ENCODE results near the gene TMIGD3.

The TMIGD3 gene

DNA sequence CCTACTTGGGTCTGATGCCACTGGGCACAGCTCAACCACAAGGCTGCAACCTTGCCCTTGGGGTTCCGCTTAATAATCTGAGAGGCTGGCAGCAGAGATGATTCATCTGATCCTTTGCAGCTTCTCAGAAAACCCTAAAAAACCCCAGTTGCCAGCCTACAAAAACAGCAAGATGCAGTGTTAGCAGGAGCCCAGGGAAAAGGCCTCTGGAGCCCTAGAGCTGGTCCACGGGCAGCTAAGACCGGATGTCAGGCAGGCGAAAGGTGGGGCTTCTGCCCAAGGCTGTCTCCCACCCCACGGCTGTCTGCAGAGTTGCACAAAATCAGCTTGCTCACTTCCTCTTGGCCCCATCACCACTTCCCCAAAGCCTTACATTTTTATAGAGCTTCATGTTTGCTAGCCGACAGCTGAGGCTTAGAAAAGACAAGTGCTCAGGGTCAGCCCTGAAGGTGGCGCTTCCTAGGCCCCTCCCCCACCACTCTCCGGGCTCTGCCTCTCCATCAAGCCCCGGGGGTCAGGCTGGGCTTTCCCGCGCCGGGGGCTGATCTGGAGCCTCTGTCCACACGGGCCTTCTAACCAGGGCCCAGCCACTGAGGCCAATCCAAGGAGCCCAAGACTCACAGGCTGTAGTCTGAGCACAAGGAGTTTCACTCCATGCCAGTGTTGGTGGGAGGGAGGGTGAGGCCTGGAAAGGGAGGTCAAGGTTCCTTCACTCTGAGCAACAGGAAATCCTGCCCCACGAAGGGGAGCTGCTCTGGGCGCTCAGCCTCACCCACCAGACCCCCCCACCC is 4.2 kb upstream of the TMIGD3 start:
- DNase-seq (ENCODE audit: low read depth in 2 of 2): peak; percentile 27 to 41

DNA sequence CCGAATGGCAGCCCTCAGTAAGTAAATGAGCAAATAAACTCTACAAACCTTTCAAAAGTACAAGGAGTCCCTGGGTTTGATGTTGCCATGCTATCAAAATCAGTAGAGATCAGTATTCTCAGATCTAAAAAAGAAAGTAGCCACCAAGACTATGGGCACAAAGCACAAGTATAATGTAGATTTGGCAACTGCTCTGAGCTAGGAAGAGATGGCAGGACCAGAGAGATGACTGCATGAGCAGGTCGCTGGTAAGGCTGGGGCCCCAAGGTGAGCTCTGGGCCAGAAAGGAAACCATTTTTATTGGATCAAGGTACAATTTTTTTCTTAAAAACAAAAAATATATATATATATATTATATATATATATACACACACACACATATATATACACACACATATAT is 3.1 kb upstream of the TMIGD3 start:
- DNase-seq (ENCODE audit: low read depth in 2 of 2): no peak

DNA sequence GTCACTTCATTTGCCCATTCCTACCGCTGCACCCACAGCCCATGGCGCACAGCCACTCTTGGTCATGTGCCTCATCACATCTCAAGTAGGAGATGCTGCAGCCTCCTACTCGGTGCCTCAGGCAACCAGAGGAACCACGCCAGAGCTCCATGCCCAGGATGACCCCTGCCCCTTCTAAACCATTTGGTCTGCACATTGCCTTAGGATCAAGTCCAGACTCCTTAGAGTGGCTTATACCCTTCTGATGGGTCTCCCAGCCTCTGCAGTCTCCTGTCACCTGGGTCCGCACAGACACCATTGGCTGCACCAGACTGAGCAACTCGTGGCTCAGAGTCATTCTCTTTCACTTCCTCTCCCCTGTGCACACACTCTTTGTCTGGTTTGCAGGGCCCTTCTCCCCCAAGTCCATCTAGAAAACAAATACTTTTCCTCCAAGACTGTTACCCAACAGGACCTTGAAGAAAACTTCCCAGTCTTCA is 2.2 kb upstream of the TMIGD3 start:
- DNase-seq (ENCODE audit: low read depth in 2 of 2): no peak

DNA sequence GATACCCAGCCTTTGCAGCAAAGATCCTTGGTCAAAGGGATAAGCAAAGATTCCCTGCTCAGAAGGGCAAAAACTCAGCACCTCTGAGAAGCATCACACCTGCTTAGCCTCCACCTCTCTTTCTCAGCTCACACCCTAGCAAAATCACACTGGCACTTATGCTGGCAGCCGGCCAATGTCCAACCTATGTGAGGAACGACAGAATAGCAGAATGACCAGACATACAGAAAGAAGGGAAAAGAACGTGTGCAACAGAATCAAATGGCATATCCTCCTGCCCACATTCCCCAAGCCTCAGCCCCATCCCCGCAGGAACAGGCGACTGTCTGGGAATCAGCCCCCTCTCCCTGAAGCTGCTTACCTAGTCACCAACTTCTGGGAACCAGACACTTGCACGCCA is 664 bp upstream of the TMIGD3 start:
- no peak for DNase-seq (ENCODE audit: low read depth in 2 of 2)

DNA sequence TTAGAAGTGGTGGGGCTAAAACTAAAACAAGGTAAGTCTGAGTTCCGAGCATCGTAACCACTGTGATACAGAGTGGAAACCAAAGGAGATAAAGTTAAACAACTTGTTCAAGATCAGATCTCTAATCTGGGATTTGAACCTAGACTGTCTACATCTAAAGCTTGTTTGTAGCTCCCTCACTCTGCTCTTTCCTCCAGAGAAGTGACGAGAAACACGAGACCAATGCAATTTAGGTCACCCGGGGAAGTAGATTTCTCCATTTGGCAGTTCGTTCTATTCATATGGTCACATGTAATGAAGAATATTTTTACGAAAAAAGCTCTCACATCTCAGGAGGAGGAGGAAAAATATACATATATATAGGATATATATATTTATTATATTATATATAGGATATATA is 1.8 kb downstream of the TMIGD3 start:
- DNase-seq (ENCODE audit: low read depth in 2 of 2): no peak

DNA sequence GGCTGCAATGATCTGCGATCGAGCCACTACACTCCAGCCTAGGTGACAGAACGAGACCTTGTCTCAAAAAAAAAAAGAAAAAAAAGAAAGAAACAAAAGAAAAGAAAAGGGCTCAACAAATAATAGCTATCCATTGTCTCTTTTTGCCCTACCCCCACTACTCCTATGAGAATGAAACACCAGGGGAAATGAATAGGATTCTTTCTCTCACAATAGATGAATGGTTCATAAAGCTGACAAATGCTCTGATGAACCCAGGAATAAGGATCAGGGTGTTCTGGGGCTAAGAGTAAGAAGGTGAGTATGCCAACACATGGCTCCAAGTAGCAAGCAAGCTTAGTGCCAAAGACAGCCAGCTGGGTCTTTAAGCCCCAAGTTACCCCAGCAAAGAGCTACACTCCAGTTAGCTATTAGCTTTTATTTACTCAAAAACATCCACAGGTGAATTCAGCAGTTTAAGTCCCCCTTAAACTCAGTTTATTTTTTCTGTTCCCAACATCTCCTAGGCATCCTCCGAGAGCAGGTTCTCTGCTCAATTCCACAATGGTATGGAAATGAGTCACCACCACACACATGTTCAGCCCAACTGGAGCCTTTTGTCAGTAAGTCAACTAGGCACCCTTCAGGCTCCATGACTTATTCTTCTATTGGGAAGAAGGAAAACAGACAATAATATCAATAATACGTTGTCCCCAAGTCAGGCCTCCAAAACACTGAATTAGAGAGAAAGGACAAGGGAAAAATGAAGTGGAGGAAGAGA is 4.2 kb downstream of the TMIGD3 start:
- no peak for DNase-seq (ENCODE audit: low read depth in 2 of 2)

DNA sequence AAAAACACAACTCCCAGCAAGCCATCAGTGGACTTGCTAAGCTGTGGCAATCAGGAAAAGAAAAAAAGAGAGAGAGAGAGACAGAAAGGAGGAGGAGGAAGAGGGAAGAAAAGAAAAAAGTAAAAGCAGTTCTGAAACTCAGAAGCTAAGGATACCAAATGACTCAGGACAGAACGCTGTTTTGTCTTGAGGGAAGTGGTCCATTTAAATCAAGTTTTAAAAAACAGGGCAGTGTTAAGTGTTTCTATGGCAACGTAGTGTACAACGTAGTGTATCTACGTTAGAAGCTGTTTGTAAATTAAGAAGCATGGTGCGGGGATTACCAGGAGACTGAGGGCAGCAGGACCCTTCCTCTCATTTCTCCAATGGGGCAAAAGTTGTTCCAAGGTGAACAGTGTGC is 5.8 kb downstream of the TMIGD3 start:
- DNase-seq (ENCODE audit: low read depth in 2 of 2): no peak

DNA sequence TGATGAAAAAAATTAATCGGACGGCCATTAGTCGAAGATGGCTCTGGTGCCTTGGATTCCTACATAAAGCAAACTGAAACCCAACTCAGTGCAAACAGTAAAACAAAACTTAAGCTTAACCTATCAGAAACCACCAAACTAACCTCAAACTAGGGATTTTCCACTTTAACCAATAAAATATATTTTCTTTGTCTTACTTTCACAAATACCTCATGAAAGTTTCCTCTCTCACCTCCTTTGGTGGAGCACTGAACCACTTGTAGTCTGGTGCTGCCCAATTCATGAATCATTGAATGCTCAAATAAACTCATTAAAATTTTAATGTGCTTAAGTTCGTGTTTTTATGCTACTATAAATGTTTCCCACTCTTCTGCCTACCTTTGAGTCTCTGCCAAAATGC is 7.0 kb downstream of the TMIGD3 start:
- DNase-seq (ENCODE audit: low read depth in 2 of 2): no peak

DNA sequence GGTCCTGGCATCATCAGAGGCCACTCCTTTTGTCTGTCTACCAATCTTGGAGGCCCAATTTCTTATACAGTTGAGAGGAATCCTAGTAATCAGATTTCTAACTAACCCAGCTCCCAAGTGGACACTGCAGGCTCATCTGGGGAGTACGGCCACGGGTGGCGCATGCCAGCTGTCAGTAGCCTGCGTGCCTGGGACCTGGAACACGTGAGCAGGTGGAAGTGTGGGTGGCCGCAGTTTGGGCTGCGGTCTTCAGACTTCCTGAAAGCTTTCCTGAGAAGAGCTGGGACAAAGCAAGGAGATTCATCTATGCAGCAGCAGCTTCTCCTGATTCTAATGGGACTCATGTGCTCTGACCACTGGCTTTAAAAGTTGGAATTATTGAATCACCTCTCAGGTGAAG is 12.4 kb downstream of the TMIGD3 start:
- DNase-seq (ENCODE audit: low read depth in 2 of 2): no peak

DNA sequence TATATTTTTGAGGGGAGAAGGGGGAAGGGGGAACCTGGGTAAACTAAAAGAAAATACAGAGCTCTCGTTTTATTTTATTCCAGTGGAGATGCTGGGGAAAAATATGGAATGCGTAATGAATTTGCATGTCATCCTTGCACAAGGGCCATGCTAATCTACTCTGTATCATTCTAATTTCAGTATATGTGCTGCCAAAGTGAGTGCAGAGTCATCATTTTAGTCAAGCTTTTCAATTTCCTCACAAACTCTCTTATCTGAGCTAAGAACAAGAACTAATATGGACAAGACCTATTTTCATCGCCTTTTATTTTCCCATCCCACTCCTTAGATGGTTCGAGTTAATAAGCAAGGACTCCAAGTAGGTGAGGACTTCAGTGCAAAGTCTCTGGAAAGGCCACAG is 13.2 kb downstream of the TMIGD3 start:
- DNase-seq (ENCODE audit: low read depth in 2 of 2): no peak

DNA sequence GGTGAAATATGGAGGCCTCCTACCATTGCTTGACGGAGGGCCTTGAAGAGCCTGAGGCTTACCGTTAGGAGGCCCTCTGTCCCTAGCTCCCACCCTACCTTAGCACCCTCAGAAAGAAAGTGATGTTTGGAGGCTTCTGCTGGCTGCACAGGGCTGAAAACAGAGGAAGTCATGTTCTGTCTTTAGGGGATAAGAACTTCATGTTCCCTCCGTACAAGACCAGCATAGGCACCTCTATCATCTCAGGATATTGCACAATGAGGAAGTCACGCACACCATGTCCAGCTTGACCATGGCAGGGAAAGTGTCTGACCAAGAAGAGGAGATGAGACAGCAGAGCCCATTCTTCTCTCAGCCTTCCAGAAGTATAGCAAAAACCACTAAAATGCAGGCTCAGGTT is 13.8 kb downstream of the TMIGD3 start:
- no peak for DNase-seq (ENCODE audit: low read depth in 2 of 2)

DNA sequence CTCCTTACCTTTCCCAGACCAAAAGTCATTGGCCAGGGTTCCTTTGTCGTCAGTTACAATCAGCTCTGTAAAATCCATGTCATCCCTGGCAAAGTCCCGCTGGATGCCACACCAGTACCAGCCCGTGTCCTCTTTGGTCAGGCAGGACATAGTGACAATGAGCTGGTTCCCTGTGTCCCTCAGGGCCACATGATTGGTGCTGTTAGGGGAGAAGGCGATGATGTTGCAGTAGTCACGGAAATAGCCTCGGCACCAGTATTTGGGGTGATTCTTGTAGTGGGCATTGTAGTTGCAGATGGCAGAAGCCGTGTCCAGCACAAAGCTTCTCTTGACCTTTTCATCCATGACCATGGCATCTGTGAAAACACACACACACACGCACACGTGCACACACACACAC is 14.8 kb downstream of the TMIGD3 start:
- no peak for DNase-seq (ENCODE audit: low read depth in 2 of 2)

DNA sequence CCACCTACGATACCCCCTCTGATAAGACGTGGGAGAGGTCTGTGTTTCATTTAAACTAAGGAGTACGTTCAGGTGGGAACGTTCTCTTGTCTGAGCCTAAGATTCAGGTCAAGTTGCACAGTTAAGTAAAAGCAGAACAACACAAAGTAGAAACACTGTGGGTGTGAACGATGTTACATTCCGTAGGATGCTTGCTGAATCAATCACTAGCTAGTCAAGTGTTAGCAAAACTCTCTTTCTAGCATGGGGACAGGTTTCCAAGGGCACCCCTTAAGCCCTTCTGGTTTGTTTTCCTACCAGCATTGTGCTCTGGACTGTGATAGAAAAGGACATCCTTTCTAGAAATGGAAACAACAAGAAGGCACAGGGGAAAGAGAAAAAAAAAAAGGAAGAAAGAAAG is 16.3 kb downstream of the TMIGD3 start:
- no peak for DNase-seq (ENCODE audit: low read depth in 2 of 2)

DNA sequence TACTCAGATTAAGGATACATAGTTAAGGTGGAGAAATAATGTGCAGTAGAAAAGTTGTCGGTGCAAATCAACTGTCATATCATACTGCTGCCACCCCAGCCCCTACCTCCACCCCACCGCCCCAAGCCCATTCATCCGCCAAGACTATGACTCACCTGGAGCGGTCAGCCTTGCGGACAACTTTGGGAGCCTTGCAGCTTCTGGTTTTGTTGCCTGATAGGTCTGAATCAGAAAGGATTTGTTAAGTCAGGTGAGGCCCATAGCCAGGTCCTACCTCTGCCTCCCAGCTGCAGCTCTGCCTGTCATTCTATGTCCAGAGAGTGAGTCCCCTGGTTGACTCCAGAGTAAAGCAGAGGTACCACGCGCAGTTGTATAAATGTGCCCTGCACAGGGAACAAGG is 17.0 kb downstream of the TMIGD3 start:
- no peak for DNase-seq (ENCODE audit: low read depth in 2 of 2)

DNA sequence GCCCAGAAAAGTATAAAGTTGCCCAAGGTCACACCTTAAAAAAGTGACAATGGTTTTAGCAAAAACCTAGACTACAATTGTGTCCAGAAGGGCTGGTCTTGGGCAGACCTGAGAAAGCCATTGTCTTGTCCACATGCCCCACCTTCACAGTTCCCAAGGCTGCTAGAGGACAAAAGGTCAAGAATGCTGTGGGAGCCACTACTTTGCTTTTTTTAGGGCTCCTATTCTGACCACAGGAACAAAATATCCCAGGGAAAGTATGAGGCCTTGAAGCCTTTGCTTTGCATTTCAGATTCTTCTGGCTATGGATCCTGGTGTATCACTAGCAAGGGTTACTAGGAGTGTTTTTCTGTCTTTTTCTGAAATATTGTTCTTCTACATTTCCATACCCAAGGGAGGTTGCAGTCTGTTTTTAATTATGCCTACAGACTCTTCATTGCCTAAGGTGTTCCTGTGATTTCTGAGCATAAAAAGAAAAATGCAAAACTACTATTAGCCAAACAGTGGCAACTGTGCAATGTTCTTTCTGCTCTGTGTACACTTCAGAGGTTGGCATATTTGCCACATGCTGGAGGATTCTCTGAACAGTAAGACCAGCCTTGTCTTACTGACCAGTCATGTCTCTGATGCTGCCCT is 18.9 kb downstream of the TMIGD3 start:
- DNase-seq (ENCODE audit: low read depth in 2 of 2): no peak

DNA sequence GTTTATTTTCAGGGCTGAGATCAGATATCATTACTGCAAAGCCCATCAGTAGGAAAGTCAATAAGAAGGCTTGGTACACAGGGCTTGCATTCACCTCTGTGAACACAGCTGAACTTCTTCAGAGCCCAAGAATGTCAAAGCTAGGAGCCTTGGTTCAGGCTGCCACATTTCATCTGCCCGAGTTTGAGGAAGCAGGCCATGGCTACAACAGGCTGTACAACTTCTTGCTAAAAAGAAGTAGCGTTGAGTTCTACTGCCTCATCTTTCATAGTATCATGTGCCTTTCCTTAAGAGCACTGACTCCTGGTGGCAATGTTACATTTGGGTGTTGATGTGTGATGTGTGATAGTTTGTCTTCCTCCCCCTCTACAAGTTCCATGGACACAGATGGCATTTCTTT is 19.6 kb downstream of the TMIGD3 start:
- no peak for DNase-seq (ENCODE audit: low read depth in 2 of 2)

DNA sequence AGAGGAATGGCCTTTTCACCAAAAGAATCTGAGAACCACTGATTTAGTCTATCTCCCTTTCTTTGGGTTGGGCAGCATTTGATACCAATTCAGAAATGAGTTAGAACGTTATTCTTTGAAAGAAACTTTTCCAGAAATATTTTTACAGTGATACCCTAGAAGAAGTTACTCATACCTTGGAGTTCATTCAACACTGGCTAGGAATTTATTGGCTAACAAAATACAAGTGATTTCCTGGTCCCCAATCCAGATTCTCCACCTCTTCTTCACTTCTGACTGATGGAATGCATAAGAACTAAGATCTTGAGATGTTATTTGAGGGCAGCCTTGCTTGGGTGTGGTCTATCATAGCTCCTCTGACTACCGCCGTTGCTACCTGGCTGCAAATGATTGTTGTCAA is 20.3 kb downstream of the TMIGD3 start:
- DNase-seq (ENCODE audit: low read depth in 2 of 2): no peak

DNA sequence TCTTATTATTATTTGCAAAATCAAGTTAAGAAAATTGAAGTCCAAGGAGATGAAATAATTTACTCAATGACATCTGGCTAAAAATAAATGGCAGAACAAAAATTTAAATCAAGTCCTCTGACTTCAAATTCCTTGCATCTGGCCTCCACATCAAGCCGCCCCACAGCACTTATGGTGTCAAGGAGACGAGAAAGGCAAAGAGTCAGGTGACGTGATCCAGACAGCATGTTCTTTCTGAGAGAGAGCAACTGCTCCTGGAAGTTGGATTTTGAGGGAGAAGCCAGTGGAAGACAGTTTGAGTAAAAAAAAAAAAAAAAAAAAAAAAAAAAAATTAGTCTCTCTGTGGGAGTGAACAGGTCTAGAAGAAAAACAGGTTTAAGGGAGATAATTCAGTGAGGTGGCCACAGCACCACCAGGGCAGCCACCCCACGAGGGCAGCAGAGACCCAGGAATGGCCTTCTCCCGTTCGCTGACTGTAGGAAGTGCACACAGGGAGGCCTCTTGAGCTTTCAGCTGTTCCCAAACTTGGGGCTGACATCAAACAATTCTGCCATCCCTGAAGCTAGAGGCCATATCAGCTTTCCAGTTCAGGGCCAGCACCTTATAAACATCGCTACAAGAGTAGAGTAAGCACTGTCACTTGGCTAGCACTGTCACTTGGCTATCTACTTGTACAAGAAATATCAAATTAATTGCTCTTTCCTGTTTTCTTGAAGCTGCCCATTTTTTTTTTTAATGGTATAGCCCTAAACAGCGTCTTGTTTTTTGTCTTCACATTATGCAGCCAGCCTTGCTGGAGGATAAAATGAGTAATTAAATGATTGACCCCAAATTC is 21.8 kb downstream of the TMIGD3 start:
- DNase-seq (ENCODE audit: low read depth in 2 of 2): peak; percentile 47 to 50

DNA sequence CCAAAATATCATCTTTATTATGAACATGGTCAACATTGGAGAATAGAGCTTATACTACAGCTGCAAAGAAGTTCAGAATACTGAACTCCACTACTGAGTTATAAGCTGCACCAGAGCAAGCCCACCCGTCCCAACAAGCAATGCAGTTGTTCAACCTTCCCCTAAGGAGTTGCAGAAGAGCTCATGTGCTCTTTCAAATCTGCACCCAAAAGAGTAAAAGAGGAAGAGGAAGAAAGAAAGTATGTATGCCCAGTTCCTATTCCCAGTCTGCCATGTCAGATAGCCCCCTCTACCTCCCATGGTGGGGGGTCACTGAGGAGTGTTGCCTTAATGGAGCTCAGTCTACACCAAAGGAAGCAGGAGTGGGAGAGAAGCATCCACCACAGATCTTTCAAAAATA is 22.8 kb downstream of the TMIGD3 start:
- no peak for DNase-seq (ENCODE audit: low read depth in 2 of 2)

DNA sequence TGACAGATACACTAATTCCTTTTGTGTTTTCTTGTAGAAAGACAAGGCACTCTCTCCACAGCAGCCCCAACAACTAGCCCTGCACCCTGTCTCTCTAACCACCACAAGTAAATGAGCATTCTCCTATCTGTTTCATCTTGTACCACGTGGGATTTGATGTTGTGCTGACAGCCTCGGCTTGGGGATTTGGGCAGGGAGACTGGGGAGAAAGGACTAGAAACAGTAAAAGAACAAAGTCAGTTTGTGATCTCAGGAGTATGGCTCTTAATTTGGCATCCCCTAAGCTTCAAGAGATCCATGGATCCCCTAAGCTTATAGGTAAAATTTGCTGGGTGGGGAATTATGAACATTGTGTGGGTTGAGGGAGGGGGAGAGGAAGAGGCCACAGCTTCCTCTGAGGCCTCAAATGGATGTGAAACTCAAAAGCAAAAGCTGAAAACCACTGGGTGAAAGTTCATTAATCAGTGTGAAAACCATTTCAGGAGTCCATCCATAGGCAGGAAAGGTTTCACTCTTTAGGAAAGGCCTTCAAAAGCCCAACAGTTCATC is 26.6 kb downstream of the TMIGD3 start:
- DNase-seq (ENCODE audit: low read depth in 2 of 2): peak; percentile 12 to 20

DNA sequence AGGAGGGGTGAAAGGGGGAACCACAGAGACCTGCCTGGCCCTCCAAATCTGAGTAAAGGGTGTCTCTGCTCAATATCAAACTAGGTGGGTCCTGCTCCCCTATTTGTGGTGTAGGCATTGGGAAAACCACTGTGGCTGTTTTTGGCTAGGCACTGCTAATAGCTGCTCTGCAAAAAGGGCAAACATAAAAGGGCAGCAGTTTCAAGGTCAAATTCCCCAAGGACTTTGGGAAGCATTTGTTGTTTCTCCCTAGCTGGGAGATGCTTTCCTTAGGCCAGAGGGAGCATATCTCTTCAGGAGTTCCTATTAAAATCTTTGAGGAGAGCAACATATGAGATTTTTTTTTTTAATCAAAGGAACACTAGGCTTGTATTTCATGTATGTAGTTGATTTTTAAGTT is 27.2 kb downstream of the TMIGD3 start:
- DNase-seq (ENCODE audit: low read depth in 2 of 2): no peak

DNA sequence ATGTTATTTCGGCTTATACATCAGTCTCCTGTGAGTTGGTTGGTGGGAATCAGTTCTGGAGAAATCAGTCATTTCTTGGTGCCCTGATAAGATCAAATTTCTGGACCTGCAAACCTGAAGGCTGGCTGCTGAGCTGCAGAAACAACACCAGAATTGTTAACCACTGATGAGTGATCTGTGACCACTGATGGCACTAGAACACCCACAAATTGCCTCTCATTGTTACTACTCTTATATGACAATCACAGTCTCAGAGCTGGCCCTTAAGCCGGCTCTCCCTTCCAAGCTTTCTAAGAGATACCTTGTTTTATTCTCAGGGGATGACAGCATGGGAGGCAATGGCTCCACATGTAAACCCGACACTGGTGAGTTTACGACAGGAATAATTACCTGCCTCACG is 27.7 kb downstream of the TMIGD3 start:
- peak; percentile 11 to 40 for DNase-seq (ENCODE audit: low read depth in 2 of 2)

Data from stimulated activated CD4-positive, alpha-beta T cell treated with anti-CD3 and anti-CD28 coated beads, Interleukin-4, amount 100 ng/mL, for 48 hours (primary cell).